Right ventricle myocardium inferior (tissue), 1 donor: ENCODE measurements around the gene SCRT2. TPM values are rescaled to one million over a fixed set of nuclear protein-coding genes. Genes with fewer than 3 reads are reported as not detected.
"Not testable (repeated sequence)": the region's sequence is repeated elsewhere in the genome, so short reads cannot be mapped to it uniquely, and the experiment has no call there.

Experiments used
- ATAC-seq: fragments of 200-7000 bp; cut with Tn5 transposase; one replicate; pipeline ENCODE4 v1.9.1; 2020; ENCODE audit warnings: mild to moderate bottlenecking, moderate library complexity
- DNase-seq: peaks from one replicate; pipeline ENCODE4 v3.0.0; 2021; ENCODE audit errors: missing footprints
- intact Hi-C: fragments of 100-400 bp; cut with DNase I; formaldehyde crosslinking; loops from one replicate; pipeline ENCODE4 v1.11.0; 2022
- total RNA-seq: library from RNA; stranded (reverse); fragmentation: NEBNext Ultra II Directional; extraction: Animal tissue kit (Norgen Biotek cat#: 25700); gene quantifications from one replicate; pipeline ENCODE4 v1.2.1, GENCODE V29; 2021
- donor health status: DM: no; HTN: yes; CAD: no; lungs with severe emphysema.

The SCRT2 gene
- total RNA-seq, 1 donor from 2014 or later = not detected

DNA sequence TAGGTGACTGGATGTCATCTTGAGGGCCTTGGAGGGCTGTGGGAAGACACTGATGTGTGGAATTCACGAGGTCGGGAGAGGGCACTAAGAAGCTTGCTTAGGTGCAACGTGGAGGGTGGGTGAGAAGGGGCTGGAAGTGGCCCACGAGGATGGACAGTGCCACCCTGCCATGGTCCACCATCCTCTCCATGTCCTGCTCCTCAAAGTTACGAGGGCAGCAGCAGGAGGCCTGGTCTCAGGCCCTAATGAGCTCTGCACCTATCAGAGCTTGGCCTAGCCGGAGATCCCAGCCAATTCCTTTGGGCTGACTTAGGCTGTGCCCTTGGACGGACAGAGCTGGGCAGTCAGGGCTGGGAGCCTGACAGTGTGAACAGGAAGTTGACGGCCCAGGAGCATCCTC, 27.8 kb upstream of the SCRT2 start:
- intact Hi-C loops = loop anchor here (5.0 kb wide), 1 partner anchor 36 kb away; no protein-coding TSS in a partner anchor
- DNase-seq (no peak), ATAC-seq (no peak)

GRCh38 chr20:703006-703405, 27.4 kb upstream of the SCRT2 start:
- intact Hi-C loops = loop anchor here (5.0 kb wide), 1 partner anchor 36 kb away; no protein-coding TSS in a partner anchor
- ATAC-seq (no peak), DNase-seq (no peak)

- no peak for DNase-seq
- ATAC-seq = no peak
- intact Hi-C loops = loop anchor here (5.0 kb wide), 1 partner anchor 34 kb away; no protein-coding TSS in a partner anchor
Measured at GRCh38 chr20:701401-702129, 26.0 kb upstream of the SCRT2 start.

GRCh38 chr20:699811-700338, 24.3 kb upstream of the SCRT2 start:
- DNase-seq (peak; percentile 85), ATAC-seq (peak; percentile 95)
- intact Hi-C loops = loop anchor here (5.0 kb wide), 1 partner anchor 33 kb away; no protein-coding TSS in a partner anchor

DNA sequence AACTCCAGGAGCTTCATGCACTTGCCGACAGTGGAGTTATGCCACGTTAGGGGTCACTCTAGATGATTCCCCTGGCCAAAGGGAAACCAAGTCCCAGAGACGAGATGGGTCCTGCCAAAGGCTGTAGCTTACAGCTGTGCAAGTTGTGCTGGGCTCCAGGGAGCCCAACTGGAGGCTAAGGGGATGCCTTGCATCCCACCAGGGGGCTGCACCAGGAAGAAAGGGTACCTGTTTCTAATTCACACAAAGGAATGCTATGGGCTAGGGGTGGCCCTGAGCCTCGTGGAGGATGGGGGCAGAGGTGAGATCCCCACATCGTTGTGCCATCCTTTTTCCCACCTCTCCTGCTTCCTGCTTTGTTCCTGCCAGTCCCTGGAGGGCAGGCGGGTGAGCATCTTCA, 23.7 kb upstream of the SCRT2 start:
- DNase-seq (no peak), ATAC-seq (no peak)

GRCh38 chr20:698276-698675, 22.7 kb upstream of the SCRT2 start:
- DNase-seq (no peak), ATAC-seq (no peak)
- intact Hi-C loops = no loop called here

More for the DNA sequence above, 23.7 kb upstream of the SCRT2 start:
- intact Hi-C loops = no loop called here

- ATAC-seq = no peak
- intact Hi-C loops = no loop called here
- DNase-seq = no peak
Measured at GRCh38 chr20:697826-698225, 22.2 kb upstream of the SCRT2 start.

- intact Hi-C loops = no loop called here
- ATAC-seq = no peak
- DNase-seq = no peak
Measured at GRCh38 chr20:695165-695866, 19.7 kb upstream of the SCRT2 start.

DNA sequence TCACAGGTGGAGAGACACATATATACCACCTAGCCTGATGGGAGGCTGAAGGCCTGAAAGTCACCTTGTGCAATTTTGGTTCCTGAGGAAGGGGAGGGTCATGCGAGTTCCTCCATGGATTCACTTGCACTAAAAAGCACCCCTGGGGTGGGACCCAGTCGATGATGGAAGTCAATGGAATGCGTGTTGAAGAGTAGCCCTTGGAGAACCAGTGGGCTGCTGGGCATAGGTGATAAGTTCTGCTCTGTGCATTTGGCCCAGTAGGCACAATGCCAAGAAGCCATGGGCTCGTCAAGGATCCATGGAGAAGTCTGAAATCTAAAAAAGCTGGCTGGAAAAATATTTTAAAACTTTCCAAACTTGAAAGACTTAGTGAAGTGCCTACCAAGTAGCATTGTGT, 18.9 kb upstream of the SCRT2 start:
- ATAC-seq (no peak), DNase-seq (no peak)
- intact Hi-C loops = no loop called here

DNA sequence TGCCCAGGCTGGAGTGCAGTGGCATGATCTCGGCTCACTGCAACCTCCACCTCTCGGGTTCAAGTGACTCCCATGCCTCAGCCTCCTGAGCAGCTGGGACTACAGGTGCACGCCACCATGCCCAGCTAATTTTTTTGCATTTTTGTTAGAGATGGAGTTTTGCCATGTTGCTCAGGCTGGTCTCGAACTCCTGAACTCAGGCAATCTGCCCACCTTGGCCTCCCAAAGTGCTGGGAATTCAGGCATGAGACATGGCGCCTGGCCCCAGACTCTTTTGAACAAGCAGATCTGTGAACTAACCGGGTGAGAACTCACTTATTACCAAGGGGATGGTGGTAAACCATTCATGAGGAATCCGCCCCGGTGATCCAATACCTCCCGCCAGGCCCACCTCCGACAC, 18.2 kb upstream of the SCRT2 start:
- intact Hi-C loops, ATAC-seq, DNase-seq: not testable (repeated sequence)

DNA sequence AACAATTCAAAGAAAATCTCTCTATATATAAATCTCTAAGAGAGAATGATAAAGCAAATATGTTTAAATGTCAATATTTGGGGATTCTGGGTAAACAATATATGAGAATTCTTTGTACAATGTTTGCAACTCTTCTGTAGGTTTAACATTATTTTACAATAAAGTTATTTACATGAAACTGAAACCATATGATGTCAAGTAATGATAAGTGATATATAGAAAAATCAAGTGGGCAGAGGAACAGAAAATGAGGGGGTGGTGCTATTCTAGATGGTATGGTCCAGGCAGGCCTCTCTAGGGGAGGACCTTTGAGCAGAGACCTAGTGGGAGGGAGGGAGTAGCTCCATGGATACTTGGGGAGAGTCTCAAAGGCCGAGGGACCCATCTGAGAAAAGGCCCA, 16.4 kb upstream of the SCRT2 start:
- DNase-seq = no peak
- no peak for ATAC-seq
- intact Hi-C loops = no loop called here

GRCh38 chr20:689947-690346, 14.3 kb upstream of the SCRT2 start:
- no peak for DNase-seq
- ATAC-seq = no peak
- intact Hi-C loops = no loop called here

GRCh38 chr20:689348-689747, 13.7 kb upstream of the SCRT2 start:
- intact Hi-C loops = no loop called here
- DNase-seq (no peak), ATAC-seq (no peak)

DNA sequence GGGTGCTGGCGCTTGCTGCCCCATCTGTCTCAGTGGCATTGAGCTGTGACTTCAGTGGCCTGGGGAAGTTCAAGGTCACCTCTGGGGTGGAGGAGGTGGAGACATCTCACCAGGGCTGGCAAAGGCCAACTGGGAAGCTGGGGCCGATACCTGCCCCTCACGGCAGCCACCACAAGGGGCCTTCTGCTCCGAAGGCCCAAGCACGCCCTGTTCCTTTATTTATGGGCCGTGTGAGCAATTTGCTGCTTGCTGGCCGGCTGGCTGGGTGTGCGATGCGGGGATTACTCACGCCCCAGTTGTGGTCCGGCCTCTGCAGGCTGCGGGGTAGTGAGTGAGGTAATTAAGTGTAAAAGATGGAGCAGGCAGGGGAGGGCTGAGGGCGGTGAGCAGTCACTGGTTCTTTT, 13.2 kb upstream of the SCRT2 start:
- DNase-seq (no peak), ATAC-seq (no peak)
- intact Hi-C loops = no loop called here

DNA sequence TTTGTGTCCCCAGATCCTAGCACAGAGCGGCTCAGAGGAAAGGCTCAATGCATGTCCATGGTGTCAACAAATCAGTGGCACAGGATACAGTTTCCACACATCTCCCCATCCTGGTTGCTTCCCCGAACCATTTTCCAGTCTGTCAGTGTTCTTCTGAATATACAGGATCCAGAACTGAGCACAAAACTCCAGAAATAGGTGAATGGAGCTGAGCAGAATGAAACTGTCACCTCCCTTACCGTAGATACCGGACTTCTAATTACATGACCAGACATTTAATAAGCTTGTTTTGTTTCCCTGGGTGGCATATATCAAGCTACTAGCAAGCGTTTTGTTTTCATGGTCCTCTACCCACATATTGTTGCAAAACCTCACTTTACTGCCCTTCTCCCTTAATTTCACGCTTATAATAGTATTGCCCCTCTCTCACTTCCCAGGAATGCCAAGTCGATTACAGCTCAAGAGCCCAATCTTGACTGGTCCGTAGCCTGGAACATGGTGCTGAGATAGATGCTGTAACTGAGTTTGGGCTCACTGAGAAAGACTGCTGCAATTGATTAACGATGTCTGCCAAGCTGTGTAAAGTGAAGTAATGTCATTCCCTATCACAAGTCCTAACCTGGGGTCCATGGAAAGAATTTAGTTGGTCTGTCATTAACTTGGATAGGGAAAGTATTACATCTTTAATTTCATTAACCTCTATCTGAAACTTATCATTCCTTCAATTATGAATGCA, 12.0 kb upstream of the SCRT2 start:
- DNase-seq = no peak
- no peak for ATAC-seq
- intact Hi-C loops = no loop called here

DNA sequence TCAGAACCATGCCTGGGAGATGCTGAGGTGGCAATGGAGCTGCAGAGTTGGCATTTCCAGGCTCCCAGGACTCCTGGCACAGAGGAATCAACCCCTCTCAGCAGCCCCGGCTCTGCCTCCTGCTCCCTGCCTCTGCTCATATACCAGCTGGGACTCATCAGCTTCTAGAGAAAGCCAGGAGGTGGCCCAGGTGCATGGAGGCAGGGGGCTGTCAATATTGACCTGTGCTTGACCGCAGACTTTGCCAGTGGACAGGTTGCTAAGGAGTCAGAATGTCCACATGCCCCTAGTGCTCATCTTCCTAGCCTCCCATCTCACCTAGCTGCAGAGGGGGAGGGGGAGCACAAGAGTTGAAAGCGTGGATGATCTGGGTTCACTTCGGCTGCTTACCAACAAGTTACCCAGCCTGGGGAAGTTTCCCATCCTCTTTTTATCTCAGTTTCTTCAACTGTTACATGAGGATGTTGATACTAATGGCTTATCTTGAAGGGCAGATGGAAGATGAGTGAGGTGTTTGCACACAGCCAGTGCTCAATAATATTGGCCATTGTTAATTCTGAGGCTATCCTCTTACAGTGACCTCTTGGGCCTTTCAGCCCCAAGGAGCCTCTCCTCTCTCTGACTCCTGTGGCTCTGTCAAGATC, 9.2 kb upstream of the SCRT2 start:
- ATAC-seq (no peak), DNase-seq (no peak)
- intact Hi-C loops = no loop called here

DNA sequence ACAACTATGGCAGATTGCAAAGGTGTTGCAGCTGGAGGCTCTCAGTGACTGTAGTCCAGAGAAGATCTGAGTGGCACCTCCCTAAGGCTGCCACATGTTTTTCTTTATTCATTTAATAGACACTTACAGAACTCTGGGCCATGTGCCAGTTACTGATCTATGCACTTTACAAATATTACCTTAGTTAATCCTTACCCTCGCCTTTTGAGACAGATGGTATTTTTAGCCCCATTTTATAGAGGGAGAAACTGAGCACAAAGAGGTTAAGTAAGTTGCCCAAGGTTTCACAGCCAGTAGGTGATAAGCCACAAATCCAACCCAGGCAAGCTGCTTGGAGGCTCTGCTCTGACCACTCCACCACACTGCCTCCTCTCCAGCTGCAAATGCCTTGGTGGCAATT, 6.5 kb upstream of the SCRT2 start:
- intact Hi-C loops = no loop called here
- DNase-seq (no peak), ATAC-seq (no peak)

GRCh38 chr20:680638-681187, 5.1 kb upstream of the SCRT2 start:
- ATAC-seq = no peak
- intact Hi-C loops = no loop called here
- DNase-seq = no peak

DNA sequence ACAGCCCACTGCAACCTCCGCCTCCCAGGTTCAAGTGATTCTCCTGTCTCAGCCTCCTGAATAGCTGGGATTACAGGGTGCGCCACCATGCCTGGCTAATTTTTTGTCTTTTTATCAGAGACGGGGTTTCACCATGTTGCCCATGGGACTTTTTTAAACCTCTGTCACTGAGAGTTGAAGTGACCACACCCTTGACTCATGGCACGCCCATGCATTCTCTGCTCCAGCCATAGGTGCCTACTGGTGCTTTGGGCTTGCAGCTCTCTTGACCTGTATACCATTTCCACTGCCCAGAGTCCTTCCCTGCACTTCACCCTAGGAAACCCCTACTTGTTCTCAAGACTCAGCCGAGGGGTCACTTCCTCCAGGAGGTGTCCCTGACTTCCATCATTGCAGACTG, 2.4 kb upstream of the SCRT2 start:
- ATAC-seq (no peak), DNase-seq (no peak)
- intact Hi-C loops = no loop called here
